Measurements from ENCODE around the gene PKHD1. TPM values are rescaled to one million over a fixed set of nuclear protein-coding genes. Genes with fewer than 3 reads are reported as not detected.

The PKHD1 gene
- total and polyA plus RNA-seq, 2 of the 8 experiments (the other 6 are each of a cell fraction or from before 2014, with no cell fraction given), result 0.06 to 0.09 TPM

DNA sequence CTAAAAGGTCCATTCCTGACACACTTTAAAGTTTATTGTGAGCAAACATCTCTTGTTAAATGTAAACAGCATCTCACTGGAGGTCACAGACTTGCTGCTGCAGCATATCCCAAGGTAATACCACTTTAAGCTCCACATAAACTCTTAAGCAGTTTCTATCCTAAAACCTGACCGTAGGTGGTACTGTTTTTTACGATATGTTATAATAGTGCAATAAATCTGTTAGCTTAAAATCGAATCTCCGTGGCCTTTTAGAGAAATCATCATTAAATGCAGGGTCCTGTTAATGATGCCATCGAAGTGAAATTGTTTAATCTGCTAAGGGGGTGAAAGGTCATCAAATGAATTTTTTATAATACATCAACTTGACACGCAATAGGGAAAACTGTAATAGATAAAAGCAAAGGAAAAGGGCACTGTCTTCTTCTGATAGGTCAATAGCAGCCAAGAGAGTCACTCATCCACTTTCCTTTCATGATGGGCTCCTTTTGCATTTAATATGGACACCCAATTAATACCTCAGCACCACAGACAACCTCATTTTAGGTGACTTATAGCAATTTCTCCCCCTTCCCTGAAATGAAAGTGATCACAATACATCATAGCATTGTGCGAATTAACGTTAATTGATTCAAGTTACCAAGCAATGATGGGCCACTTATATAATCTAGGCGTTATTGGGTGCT lies 436.1 kb downstream of the PKHD1 start:
- no peak overlapping the region for H3K9ac ChIP-seq (replicated peaks in 1 of 4; ENCODE audit: extremely low read depth in 1 of 4, low read depth in 3 of 4, low read length in 3 of 4)
- ChIA-PET POLR2A (ENCODE audit: partially characterized antibody) (no interaction called here), CTCF (ENCODE audit: partially characterized antibody) (interaction anchor here (0.7 kb wide), 1 partner anchor 10 kb away, joined by 3 read pairs; no protein-coding TSS in a partner anchor)
- H3K56ac ChIP-seq (replicated peaks; ENCODE audit: insufficient read length, low read depth, low read length), result no peak overlapping the region
- H3K27ac ChIP-seq (ENCODE audit: low read depth, low read length), result no peak overlapping the region
- no peak overlapping the region for H3K4me2 ChIP-seq (ENCODE audit: insufficient read depth in 1 of 2, low read depth in 2 of 2, low read length in 2 of 2)
- H2BK12ac ChIP-seq (ENCODE audit: low read depth, low read length), result no peak overlapping the region
- H2AFZ ChIP-seq (ENCODE audit: low read length), result no peak overlapping the region
- no peak overlapping the region for H2BK120ac ChIP-seq (replicated peaks; ENCODE audit: low read depth, low read length)
- no peak overlapping the region for H3K23ac ChIP-seq (ENCODE audit: insufficient read length)
- no peak overlapping the region for H3K18ac ChIP-seq (ENCODE audit: extremely low read depth, low read length)
- H4K5ac ChIP-seq (ENCODE audit: insufficient read length, low read depth, low read length), result no peak overlapping the region
- no peak overlapping the region for H2AK5ac ChIP-seq (ENCODE audit: low read depth, low read length)
- no peak overlapping the region for H2BK15ac ChIP-seq (ENCODE audit: low read length)
- FAIRE-seq, result no peak
- no peaks in the 10 kb centered on the region for H3K9me3 ChIP-seq (ENCODE audit: insufficient read depth in 2 of 2, low read depth in 1 of 2, low read length in 1 of 2)
- no peak for DNase-seq (ENCODE audit: low read depth in 1 of 2, low spot score in 2 of 2)
- H2BK20ac ChIP-seq (ENCODE audit: low read length), result no peak overlapping the region
- H3K79me1 ChIP-seq (ENCODE audit: low read depth, low read length), result no peaks in the 10 kb centered on the region
- no peaks in the 10 kb centered on the region for H3K23me2 ChIP-seq (ENCODE audit: low read depth, low read length)
- no peaks in the 10 kb centered on the region for H3K36me3 ChIP-seq (ENCODE audit: control insufficient read depth in 2 of 4, insufficient read depth in 4 of 4, low read length in 3 of 4)
- no peak overlapping the region for H4K8ac ChIP-seq (ENCODE audit: extremely low read depth, insufficient read depth, low read length)
- H2BK5ac ChIP-seq (ENCODE audit: low read depth, low read length), result no peak overlapping the region
- H3K14ac ChIP-seq (ENCODE audit: insufficient read length), result no peak overlapping the region
- H4K20me1 ChIP-seq (replicated peaks in 1 of 2; ENCODE audit: control insufficient read depth in 1 of 2, insufficient read depth in 2 of 2, low read length in 2 of 2), result no peaks in the 10 kb centered on the region
- WGBS, 2 experiments (ENCODE audit: extremely low coverage in 1 of 2, insufficient coverage in 1 of 2, insufficient read length in 1 of 2, insufficient replicate concordance in 2 of 2, low coverage in 1 of 2, low lambda C conversion rate in 2 of 2, missing lambda C conversion rate in 1 of 2), result 90% methylated on average over 9 of the region's 9 CpGs; no CpG with 5 or more reads in 1 of the 2 experiments
- no peak overlapping the region for H4K91ac ChIP-seq (replicated peaks; ENCODE audit: insufficient read length, low read length)
- peaks cover 0 to 1% (median 0%) of the 10 kb centered on the region in 4 experiments; a peak in 1 of 7 replicates for H3K27me3 ChIP-seq (replicated peaks in 1 of 4; ENCODE audit: control insufficient read depth in 3 of 4, extremely low read depth in 1 of 4, insufficient read depth in 3 of 4, low read length in 3 of 4)
- H3K4ac ChIP-seq (replicated peaks; ENCODE audit: insufficient read length, low read depth, low read length), result no peak overlapping the region
- no peaks in the 10 kb centered on the region for H3K79me2 ChIP-seq (ENCODE audit: control insufficient read depth in 1 of 2, insufficient read depth in 2 of 2, low read length in 2 of 2)
- no peaks in the 10 kb centered on the region for H3K4me1 ChIP-seq (replicated peaks in 1 of 4; ENCODE audit: control insufficient read depth in 3 of 4, insufficient read depth in 4 of 4, low read length in 3 of 4)
- no peak overlapping the region for H3K4me3 ChIP-seq (ENCODE audit: extremely low read depth in 1 of 4, insufficient read depth in 2 of 4, low read depth in 3 of 4, low read length in 4 of 4)
- TF ChIP-seq TAF7 (optimal IDR thresholded peaks at IDR 0.05; ENCODE audit: borderline replicate concordance, low read depth, low read length) (no peak), SP1 (IDR thresholded peaks at IDR 0.05; ENCODE audit: low read depth, low read length) (no peak), PHF8 (conservative IDR thresholded peaks at IDR 0.05; ENCODE audit: low read depth, low read length) (no peak), JUN (IDR thresholded peaks at IDR 0.05; ENCODE audit: low read depth, low read length) (no peak), CREB1 (IDR thresholded peaks at IDR 0.05) (no peak), CHD1 (IDR thresholded peaks at IDR 0.05; ENCODE audit: low read depth, low read length) (no peak), SIN3A (conservative IDR thresholded peaks at IDR 0.05 in 1 of 2, IDR thresholded peaks at IDR 0.05 in 1 of 2; ENCODE audit: low read depth in 1 of 2, low read length in 2 of 2) (no peak), SP2 (IDR thresholded peaks at IDR 0.05; ENCODE audit: low read length) (no peak), EGR1 (IDR thresholded peaks at IDR 0.05; ENCODE audit: borderline replicate concordance, low read depth, low read length) (no peak), POLR2AphosphoS5 (IDR thresholded peaks at IDR 0.05; ENCODE audit: low read depth, low read length) (no peak), ASH2L (IDR thresholded peaks at IDR 0.05; ENCODE audit: low read length) (no peak), TBP (IDR thresholded peaks at IDR 0.05; ENCODE audit: low read depth, low read length) (no peak), CEBPB (IDR thresholded peaks at IDR 0.05; ENCODE audit: low read depth, low read length) (no peak), SIRT6 (IDR thresholded peaks at IDR 0.05; ENCODE audit: low read length) (no peak), CHD2 (IDR thresholded peaks at IDR 0.05; ENCODE audit: low read length) (no peak)

Measured in H1 (cell line).